Measurements from ENCODE around the gene ASPA.

DNA sequence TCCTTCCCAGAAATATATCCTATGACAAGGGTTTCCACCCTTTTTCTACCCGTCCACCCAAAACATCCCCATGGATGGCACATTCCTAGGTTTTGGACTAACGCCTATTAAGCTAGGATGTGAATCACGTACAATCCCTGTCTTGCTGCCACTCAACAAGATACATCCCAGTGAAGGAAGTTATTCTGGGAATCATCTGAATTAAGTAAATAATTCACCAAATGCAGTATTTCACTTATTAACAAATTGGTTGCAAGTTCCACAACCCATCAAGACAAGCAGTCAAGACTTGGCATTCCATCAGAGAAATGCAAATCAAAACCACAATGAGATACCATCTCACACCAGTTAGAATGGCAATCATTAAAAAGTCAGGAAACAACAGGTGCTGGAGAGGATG is 32.1 kb downstream of the ASPA start:
- TF ChIP-seq, protein P1, sequence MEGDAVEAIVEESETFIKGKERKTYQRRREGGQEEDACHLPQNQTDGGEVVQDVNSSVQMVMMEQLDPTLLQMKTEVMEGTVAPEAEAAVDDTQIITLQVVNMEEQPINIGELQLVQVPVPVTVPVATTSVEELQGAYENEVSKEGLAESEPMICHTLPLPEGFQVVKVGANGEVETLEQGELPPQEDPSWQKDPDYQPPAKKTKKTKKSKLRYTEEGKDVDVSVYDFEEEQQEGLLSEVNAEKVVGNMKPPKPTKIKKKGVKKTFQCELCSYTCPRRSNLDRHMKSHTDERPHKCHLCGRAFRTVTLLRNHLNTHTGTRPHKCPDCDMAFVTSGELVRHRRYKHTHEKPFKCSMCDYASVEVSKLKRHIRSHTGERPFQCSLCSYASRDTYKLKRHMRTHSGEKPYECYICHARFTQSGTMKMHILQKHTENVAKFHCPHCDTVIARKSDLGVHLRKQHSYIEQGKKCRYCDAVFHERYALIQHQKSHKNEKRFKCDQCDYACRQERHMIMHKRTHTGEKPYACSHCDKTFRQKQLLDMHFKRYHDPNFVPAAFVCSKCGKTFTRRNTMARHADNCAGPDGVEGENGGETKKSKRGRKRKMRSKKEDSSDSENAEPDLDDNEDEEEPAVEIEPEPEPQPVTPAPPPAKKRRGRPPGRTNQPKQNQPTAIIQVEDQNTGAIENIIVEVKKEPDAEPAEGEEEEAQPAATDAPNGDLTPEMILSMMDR (conservative IDR thresholded peaks at IDR 0.05; ENCODE audit: low read depth in 2 of 2), result no peak
- TF ChIP-seq EZH2phosphoT487 (IDR thresholded peaks at IDR 0.05; ENCODE audit: unreplicated experiment) (no peak), EZH2 (IDR thresholded peaks at IDR 0.05; ENCODE audit: low read depth, unreplicated experiment) (no peak), ZNF331 (CRISPR knock-in tag; IDR thresholded peaks at IDR 0.05; ENCODE audit: low read depth) (no peak), STAT1 (IDR thresholded peaks at IDR 0.05; ENCODE audit: unreplicated experiment) (no peak), CREB1 (CRISPR knock-in tag; IDR thresholded peaks at IDR 0.05; ENCODE audit: low read depth) (no peak), POLR2AphosphoS5 (IDR thresholded peaks at IDR 0.05; ENCODE audit: low read depth) (no peak)
- TF ChIP-seq, protein P2, sequence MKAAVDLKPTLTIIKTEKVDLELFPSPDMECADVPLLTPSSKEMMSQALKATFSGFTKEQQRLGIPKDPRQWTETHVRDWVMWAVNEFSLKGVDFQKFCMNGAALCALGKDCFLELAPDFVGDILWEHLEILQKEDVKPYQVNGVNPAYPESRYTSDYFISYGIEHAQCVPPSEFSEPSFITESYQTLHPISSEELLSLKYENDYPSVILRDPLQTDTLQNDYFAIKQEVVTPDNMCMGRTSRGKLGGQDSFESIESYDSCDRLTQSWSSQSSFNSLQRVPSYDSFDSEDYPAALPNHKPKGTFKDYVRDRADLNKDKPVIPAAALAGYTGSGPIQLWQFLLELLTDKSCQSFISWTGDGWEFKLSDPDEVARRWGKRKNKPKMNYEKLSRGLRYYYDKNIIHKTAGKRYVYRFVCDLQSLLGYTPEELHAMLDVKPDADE (IDR thresholded peaks at IDR 0.05), result no peak
- TF ChIP-seq, protein P3, sequence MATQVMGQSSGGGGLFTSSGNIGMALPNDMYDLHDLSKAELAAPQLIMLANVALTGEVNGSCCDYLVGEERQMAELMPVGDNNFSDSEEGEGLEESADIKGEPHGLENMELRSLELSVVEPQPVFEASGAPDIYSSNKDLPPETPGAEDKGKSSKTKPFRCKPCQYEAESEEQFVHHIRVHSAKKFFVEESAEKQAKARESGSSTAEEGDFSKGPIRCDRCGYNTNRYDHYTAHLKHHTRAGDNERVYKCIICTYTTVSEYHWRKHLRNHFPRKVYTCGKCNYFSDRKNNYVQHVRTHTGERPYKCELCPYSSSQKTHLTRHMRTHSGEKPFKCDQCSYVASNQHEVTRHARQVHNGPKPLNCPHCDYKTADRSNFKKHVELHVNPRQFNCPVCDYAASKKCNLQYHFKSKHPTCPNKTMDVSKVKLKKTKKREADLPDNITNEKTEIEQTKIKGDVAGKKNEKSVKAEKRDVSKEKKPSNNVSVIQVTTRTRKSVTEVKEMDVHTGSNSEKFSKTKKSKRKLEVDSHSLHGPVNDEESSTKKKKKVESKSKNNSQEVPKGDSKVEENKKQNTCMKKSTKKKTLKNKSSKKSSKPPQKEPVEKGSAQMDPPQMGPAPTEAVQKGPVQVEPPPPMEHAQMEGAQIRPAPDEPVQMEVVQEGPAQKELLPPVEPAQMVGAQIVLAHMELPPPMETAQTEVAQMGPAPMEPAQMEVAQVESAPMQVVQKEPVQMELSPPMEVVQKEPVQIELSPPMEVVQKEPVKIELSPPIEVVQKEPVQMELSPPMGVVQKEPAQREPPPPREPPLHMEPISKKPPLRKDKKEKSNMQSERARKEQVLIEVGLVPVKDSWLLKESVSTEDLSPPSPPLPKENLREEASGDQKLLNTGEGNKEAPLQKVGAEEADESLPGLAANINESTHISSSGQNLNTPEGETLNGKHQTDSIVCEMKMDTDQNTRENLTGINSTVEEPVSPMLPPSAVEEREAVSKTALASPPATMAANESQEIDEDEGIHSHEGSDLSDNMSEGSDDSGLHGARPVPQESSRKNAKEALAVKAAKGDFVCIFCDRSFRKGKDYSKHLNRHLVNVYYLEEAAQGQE (IDR thresholded peaks at IDR 0.05; ENCODE audit: unreplicated experiment), result no peak

Data from GM23338 (cell line).